ENCODE results near the gene INPP5E.

DNA sequence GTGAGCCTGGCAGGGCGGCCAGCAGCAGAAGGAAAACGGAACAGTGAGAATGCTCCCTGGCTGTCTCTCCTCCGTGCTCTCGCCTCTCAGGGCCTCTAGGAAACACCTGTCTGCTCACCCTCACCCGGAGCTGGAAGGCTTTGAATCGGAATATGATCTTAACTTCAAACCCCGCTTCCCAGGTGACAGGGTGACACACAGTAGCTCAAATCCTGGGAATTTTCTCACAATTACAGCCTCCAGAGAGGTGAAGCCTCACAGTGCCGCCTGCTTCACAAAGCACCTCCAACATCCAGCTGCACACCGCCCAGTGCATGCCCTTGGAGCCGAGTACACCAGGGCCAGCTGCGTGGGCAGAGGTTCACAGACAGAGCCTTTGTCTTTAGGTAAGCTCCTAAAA lies 30.7 kb upstream of the INPP5E start:
- TF ChIP-seq POLR2AphosphoS5 (IDR thresholded peaks at IDR 0.05) (no peak), POLR2A (IDR thresholded peaks at IDR 0.05) (no peak)
- TF ChIP-seq, protein P1, sequence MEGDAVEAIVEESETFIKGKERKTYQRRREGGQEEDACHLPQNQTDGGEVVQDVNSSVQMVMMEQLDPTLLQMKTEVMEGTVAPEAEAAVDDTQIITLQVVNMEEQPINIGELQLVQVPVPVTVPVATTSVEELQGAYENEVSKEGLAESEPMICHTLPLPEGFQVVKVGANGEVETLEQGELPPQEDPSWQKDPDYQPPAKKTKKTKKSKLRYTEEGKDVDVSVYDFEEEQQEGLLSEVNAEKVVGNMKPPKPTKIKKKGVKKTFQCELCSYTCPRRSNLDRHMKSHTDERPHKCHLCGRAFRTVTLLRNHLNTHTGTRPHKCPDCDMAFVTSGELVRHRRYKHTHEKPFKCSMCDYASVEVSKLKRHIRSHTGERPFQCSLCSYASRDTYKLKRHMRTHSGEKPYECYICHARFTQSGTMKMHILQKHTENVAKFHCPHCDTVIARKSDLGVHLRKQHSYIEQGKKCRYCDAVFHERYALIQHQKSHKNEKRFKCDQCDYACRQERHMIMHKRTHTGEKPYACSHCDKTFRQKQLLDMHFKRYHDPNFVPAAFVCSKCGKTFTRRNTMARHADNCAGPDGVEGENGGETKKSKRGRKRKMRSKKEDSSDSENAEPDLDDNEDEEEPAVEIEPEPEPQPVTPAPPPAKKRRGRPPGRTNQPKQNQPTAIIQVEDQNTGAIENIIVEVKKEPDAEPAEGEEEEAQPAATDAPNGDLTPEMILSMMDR (IDR thresholded peaks at IDR 0.05 in 8 of 11, conservative IDR thresholded peaks at IDR 0.05 in 3 of 11), result no peak
